Sigmoid colon (tissue), 7 donors: ENCODE results near the gene PNPLA2. TPM values are rescaled to one million over a fixed set of nuclear protein-coding genes. Genes with fewer than 3 reads are reported as not detected.

Source experiments
- DNase-seq: peaks from one replicate; pipeline ENCODE4 v3.0.0-alpha.2; 2019
- H3K27ac ChIP-seq, 4 donors: fragments of 200-600 bp; sonication (generic); one replicate each; pipeline ENCODE4 v1.5.1; 2016 to 2019; ENCODE audit warnings: mild to moderate bottlenecking in 1 of 4
- H3K27me3 ChIP-seq, 3 donors: fragments of 200-600 bp; sonication (generic); one replicate each; pipeline ENCODE4 v1.5.1; 2019; ENCODE audit warnings: mild to moderate bottlenecking in 1 of 3
- H3K36me3 ChIP-seq, 4 donors: fragments of 200-600 bp; sonication (generic); one replicate each; pipeline ENCODE4 v1.5.1; 2016 to 2019
- H3K4me1 ChIP-seq, 4 donors: fragments of 200-600 bp; sonication (generic); one replicate each; pipeline ENCODE4 v1.5.1; 2017 to 2019
- H3K4me3 ChIP-seq, 4 donors: fragments of 200-600 bp; sonication (generic); one replicate each; pipeline ENCODE4 v1.5.1; 2017 to 2019; ENCODE audit warnings: mild to moderate bottlenecking in 2 of 4, moderate library complexity in 1 of 4
- H3K9me3 ChIP-seq, 4 donors: fragments of 200-600 bp in 3 of 4; sonication (generic) in 3 of 4; one replicate each; pipeline versions ENCODE4 v1.5.1 to v1.6.1; 2013 to 2019
- CTCF ChIP-seq, 4 experiments: fragments of 450-650 bp in 3 of 4; fragments of 200-600 bp in 1 of 4; IDR thresholded peaks; one replicate each; pipeline ENCODE4 v1.5.1; 2016 to 2019; ENCODE audit warnings: antibody characterized with exemption in 4 of 4, mild to moderate bottlenecking in 3 of 4, moderate library complexity in 2 of 4
- EP300 ChIP-seq, 4 donors: sonication (generic); formaldehyde crosslinking; IDR thresholded peaks; one replicate each; pipeline ENCODE4 v1.6.1; 2017; ENCODE audit warnings: antibody characterized with exemption in 4 of 4
- POLR2A ChIP-seq, 2 donors: fragments of 450-650 bp; IDR thresholded peaks; one replicate each; pipeline ENCODE4 v1.6.1; 2016; ENCODE audit warnings: antibody characterized with exemption in 2 of 2, mild to moderate bottlenecking in 2 of 2, moderate library complexity in 2 of 2
- POLR2AphosphoS5 ChIP-seq, 4 donors: sonication (generic); formaldehyde crosslinking; IDR thresholded peaks; one replicate each; pipeline ENCODE4 v1.6.1; 2017; ENCODE audit warnings: antibody characterized with exemption in 4 of 4
- WGBS, 2 donors: extraction: QIAGEN DNeasy Blood & Tissue Kit; methylation state at CpG; one replicate each; pipeline ENCODE4 v1.1.7; 2013; 5-methylcytosine and 5-hydroxymethylcytosine counted together
- intact Hi-C: fragments of 100-400 bp; cut with DNase I; formaldehyde crosslinking; loops from one replicate; pipeline ENCODE4 v1.15.1; 2023
- polyA plus RNA-seq, 3 donors: library from polyadenylated mRNA; stranded (reverse); fragments of 200-250 nt; gene quantifications; one replicate each; pipeline ENCODE4 v1.2.3, GENCODE V29; 2013
- total RNA-seq, 4 donors: library from RNA; depleted of rRNA; stranded (reverse); fragments of >200 nt; gene quantifications; one replicate each; pipeline ENCODE4 v1.1.0, GENCODE V29; 2016
- donor health status: healthy with polysubstance abuse.
- donor health status: Bipolar disorder and iron deficiency.
- donor health status: healthy.

PNPLA2 gene
- total and polyA plus RNA-seq, 7 donors: 26.3 to 137 (median 35.4) TPM

GRCh38 chr11:832529-833113 lies 13.9 kb downstream of the PNPLA2 start, which contains the start of gene CD151:
Gene CD151 (plus strand): TSS chr11:832952. CDS start chr11:836070, 3,118 bp downstream.
- no peak for DNase-seq
- H3K4me1 ChIP-seq: peaks cover 0 to 84% (median 63%) of the 10 kb centered on the region in 4 donors
- intact Hi-C loops: no loop called here
- H3K27me3 ChIP-seq: peaks cover 29 to 49% (median 43%) of the 10 kb centered on the region in 3 donors
- peak in 1 of 4 experiments; percentile 9 for TF ChIP-seq CTCF (IDR thresholded peaks at IDR 0.05)
- TF ChIP-seq POLR2AphosphoS5 (IDR thresholded peaks at IDR 0.05): peak; percentile 31 to 62 (median 32)
- no peak for TF ChIP-seq POLR2A (IDR thresholded peaks at IDR 0.05)
- peaks cover 0 to 19% (median 16%) of the 10 kb centered on the region in 4 donors for H3K36me3 ChIP-seq
- no peaks in the 10 kb centered on the region for H3K9me3 ChIP-seq
- H3K27ac ChIP-seq: peak within 1 kb of the TSS; percentile 82 to 90 (median 86)
- 1 to 2% methylated on average over 67 of the region's 67 CpGs for WGBS, 2 donors
- peak within 1 kb of the TSS; percentile 37 to 81 (median 68) for H3K4me3 ChIP-seq

- Histone ChIP-seq H3K9me3 (no peaks in the 10 kb centered on the region), H3K4me3 (peak overlapping the region; percentile 37 to 81 (median 68)), H3K4me1 (peaks cover 0 to 90% (median 63%) of the 10 kb centered on the region in 4 donors), H3K27me3 (peaks cover 23 to 42% (median 37%) of the 10 kb centered on the region in 3 donors), H3K36me3 (peaks cover 0 to 26% (median 22%) of the 10 kb centered on the region in 4 donors), H3K27ac (peak overlapping the region; percentile 82 to 90 (median 86))
- 1% methylated on average over 55 of the region's 55 CpGs for WGBS, 2 donors
- intact Hi-C loops: no loop called here
- no peak for DNase-seq
- TF ChIP-seq CTCF (IDR thresholded peaks at IDR 0.05) (no peak), POLR2AphosphoS5 (IDR thresholded peaks at IDR 0.05) (peak in 3 of 4 donors; percentile 16 to 45 (median 41))
Measured at GRCh38 chr11:833114-833791, 14.5 kb downstream of the PNPLA2 start.

DNA sequence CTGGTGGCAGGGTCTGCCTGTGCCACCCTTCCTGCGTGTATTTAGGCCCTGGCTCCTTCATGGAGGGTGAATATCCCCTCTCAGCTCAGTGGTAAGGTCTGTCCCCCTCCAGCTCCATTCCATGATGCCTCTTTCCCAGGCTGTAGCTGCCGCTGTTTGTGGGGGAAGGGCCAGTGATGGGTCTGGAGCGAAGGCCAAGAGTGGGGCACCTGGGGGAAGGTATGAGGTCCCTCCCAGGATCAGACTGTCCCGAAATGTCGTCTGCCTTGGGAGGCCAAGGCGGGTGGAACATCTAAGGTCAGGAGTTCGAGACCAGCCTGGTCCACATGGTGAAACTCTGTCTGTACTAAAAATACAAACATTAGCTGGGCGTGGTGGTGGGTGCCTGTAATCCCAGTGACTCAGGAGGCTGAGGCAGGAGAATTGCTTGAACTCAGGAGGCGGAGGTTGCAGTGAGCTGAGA lies 15.2 kb downstream of the PNPLA2 start:
- Histone ChIP-seq H3K4me3 (peak overlapping the region; percentile 37 to 81 (median 68)), H3K27me3 (peaks cover 22 to 36% (median 31%) of the 10 kb centered on the region in 3 donors), H3K9me3 (no peaks in the 10 kb centered on the region), H3K36me3 (peaks cover 3 to 32% (median 29%) of the 10 kb centered on the region in 4 donors), H3K4me1 (peaks cover 0 to 90% (median 67%) of the 10 kb centered on the region in 4 donors), H3K27ac (peak overlapping the region; percentile 82 to 90 (median 86))
- 16 to 50% methylated on average over 9 of the region's 9 CpGs for WGBS, 2 donors
- intact Hi-C loops: no loop called here
- TF ChIP-seq POLR2A (IDR thresholded peaks at IDR 0.05): no peak
- TF ChIP-seq POLR2AphosphoS5 (IDR thresholded peaks at IDR 0.05): peak in 1 of 4 donors; percentile 42
- DNase-seq: no peak

- Histone ChIP-seq H3K27ac (peak overlapping the region; percentile 82 to 90 (median 86)), H3K9me3 (no peaks in the 10 kb centered on the region), H3K4me1 (peaks cover 0 to 87% (median 61%) of the 10 kb centered on the region in 4 donors), H3K36me3 (peaks cover 11 to 40% (median 36%) of the 10 kb centered on the region in 4 donors), H3K27me3 (peaks cover 17 to 28% (median 24%) of the 10 kb centered on the region in 3 donors), H3K4me3 (peak overlapping the region in 3 of 4 donors; percentile 67 to 81 (median 70))
- DNase-seq: peak; percentile 94
- intact Hi-C loops: no loop called here
- TF ChIP-seq POLR2A (IDR thresholded peaks at IDR 0.05): peak in 1 of 2 donors; percentile 23
- peak in 2 of 4 experiments; percentile 10 to 32 for TF ChIP-seq CTCF (IDR thresholded peaks at IDR 0.05)
- TF ChIP-seq POLR2AphosphoS5 (IDR thresholded peaks at IDR 0.05): peak; percentile 41 to 85 (median 71)
- TF ChIP-seq EP300 (IDR thresholded peaks at IDR 0.05): peak in 2 of 4 donors; percentile 47 to 58
- WGBS, 2 donors: 15 to 43% methylated on average over 31 of the region's 31 CpGs
Measured at GRCh38 chr11:834371-835316, 15.9 kb downstream of the PNPLA2 start.
